Measurements from ENCODE around the gene GMPPB. TPM values are rescaled to one million over a fixed set of nuclear protein-coding genes. Genes with fewer than 3 reads are reported as not detected.

The GMPPB gene
- total RNA-seq, 1 donor from 2014 or later: 50.4 TPM

DNA sequence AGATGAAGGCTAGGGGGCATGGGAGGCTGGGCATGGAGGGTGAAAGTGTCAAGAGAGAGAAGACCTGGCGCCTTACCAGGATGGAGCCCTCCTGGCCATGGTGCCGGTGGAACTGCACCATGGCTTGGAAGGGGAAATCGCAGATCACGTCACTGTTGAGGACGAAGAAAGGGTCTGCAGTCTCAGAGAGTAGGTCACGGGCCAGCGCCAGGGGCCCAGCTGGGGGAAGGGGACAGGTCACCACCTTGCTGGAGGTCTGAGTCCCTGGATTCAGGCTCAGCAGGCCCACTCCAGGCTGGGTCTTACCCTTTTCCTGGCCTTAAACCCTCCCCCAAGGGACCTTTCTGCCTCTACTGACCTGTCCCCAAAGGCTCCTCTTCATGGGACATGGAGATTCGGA is 855 bp downstream of the GMPPB start:
- H3K4me3 ChIP-seq (ENCODE audit: low read depth, low read length): peak overlapping the region; percentile 99
- TF ChIP-seq, protein P1, sequence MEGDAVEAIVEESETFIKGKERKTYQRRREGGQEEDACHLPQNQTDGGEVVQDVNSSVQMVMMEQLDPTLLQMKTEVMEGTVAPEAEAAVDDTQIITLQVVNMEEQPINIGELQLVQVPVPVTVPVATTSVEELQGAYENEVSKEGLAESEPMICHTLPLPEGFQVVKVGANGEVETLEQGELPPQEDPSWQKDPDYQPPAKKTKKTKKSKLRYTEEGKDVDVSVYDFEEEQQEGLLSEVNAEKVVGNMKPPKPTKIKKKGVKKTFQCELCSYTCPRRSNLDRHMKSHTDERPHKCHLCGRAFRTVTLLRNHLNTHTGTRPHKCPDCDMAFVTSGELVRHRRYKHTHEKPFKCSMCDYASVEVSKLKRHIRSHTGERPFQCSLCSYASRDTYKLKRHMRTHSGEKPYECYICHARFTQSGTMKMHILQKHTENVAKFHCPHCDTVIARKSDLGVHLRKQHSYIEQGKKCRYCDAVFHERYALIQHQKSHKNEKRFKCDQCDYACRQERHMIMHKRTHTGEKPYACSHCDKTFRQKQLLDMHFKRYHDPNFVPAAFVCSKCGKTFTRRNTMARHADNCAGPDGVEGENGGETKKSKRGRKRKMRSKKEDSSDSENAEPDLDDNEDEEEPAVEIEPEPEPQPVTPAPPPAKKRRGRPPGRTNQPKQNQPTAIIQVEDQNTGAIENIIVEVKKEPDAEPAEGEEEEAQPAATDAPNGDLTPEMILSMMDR (conservative IDR thresholded peaks at IDR 0.05; ENCODE audit: low read depth, low read length): no peak
- DNase-seq (ENCODE audit: low read depth): no peak

DNA sequence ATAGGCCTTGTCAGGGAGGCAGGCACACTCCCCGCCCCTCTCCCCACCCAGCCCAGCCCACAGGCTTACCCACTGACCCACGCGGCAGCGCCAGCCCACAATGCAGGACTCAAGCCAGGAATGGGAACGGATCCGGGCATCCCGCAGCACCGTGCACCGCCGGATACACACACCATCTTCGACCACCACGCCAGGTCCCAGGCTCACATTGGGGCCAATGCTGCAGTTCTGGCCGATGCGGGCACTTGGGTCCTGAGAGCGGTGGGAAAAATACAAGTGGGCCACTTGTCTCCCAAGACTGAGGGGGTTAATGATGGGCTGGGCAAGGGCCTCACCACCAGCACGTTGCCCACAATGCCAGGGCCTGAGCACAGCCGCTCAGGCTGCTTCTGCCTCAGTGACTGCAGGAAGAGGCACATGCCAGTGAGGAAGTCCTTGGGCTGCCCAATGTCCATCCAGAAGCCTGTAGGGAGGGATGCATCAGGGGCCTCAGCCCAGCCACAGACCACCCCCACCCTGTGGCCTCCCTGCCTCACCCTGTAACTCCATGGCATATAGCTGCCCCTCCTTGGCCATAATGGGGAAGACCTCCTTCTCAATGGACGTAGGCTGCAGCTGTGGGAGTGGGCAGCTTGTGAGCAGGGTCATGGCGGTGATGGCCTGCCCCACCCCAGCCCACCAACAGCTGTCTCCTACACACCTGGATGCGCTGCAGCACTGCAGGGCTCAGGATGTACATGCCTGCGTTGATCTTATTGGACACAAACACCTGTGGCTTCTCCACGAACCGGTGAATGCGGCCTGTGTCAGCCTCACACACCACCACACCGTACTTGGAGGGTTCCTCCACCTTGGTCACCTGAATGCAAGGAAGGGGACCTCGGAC is 1.6 kb downstream of the GMPPB start:
- H3K4me3 ChIP-seq (ENCODE audit: low read depth, low read length): peak overlapping the region; percentile 99
- DNase-seq (ENCODE audit: low read depth): no peak
- TF ChIP-seq, protein P1 (conservative IDR thresholded peaks at IDR 0.05; ENCODE audit: low read depth, low read length): no peak

DNA sequence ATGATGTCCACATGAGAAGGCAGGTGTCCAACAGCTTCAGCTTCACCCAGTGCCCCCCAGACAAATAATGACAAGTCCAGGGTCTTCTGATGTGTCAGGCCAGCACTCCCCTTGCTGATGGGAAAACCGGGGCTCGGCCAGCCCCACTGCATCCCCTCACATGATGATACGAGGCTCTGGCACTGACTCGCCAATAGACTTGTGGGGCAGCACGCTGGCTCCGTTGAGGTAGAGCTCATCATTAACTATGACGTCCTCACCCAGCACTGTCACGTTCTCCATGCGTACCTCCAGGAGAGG is 2.2 kb downstream of the GMPPB start:
- DNase-seq (ENCODE audit: low read depth): no peak
- H3K4me3 ChIP-seq (ENCODE audit: low read depth, low read length): no peak overlapping the region
- TF ChIP-seq, protein P1 (conservative IDR thresholded peaks at IDR 0.05; ENCODE audit: low read depth, low read length): no peak

DNA sequence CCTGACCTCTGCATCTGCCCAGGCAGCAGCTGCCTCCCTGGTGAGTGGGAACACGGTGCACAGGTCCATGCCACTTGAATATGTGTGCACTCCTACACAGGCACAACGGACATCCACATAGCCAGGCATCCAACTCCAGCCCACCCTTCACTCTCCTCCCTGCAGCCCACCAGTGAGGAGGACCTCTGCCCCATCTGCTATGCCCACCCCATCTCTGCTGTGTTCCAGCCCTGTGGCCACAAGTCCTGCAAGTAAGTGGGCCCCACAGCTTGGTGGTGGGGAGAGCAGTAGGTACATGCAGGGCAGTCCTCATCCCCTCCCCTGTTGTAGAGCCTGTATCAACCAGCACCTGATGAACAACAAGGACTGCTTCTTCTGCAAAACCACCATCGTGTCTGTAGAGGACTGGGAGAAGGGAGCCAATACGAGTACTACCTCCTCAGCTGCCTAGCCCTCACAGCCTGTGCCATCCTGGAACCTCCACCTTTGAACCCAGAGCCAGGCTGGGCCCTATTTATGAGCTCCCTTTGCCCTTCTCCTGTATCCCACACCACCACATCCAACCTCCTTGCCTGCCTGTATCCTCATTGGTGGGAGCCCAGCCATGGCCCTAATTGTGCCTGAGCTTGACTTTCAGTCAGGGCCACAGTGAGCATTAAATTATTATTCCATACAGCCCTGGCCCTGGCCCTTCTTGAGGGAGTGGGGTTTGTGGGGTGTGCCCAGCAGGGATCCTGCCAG is 2.7 kb downstream of the GMPPB start:
- TF ChIP-seq, protein P1 (conservative IDR thresholded peaks at IDR 0.05; ENCODE audit: low read depth, low read length): no peak
- DNase-seq (ENCODE audit: low read depth): no peak
- H3K4me3 ChIP-seq (ENCODE audit: low read depth, low read length): no peak overlapping the region

DNA sequence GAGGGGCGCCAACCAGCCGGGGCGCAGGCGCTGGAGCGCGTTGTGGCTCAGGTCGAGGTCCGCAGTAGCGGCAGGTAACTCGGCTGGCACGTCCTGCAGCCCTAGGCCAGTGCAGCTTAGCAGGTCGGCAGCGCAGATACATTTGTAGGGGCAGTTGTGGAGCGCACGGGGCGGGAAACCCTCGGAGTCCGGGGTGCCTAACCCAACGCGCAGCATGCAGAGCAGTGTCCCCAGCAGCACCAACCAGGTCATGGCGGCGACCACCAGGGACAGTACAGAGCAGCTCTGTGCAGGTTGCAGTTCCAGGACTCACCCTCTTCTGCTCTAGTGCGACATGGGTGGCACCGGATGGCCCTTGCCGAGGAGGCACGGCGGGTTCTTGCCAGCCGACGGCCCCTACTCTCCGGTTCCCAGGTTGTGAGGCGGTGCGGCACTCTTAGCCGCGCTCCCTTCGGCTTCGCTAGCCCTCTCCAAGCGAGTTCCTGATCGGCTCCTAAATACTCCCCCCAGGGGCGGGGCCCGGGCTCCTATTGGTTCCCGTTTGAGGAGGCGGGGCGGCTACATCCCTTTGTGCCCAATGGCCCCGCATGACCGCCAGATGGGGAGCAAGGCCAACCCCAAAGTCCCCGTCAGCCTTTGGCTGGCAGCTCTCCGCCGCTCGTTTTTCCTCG is 4.4 kb downstream of the GMPPB start, which contains the start of gene AMIGO3:
Gene AMIGO3 (minus strand): TSS at position 471 of the 671 bp plus-strand sequence. CDS start 219 bp downstream, at position 252.
- TF ChIP-seq, protein P1 (conservative IDR thresholded peaks at IDR 0.05; ENCODE audit: low read depth, low read length): peak; percentile 32
- peak within 1 kb of the TSS; percentile 44 for H3K4me3 ChIP-seq (ENCODE audit: low read depth, low read length)
- DNase-seq (ENCODE audit: low read depth): no peak

DNA sequence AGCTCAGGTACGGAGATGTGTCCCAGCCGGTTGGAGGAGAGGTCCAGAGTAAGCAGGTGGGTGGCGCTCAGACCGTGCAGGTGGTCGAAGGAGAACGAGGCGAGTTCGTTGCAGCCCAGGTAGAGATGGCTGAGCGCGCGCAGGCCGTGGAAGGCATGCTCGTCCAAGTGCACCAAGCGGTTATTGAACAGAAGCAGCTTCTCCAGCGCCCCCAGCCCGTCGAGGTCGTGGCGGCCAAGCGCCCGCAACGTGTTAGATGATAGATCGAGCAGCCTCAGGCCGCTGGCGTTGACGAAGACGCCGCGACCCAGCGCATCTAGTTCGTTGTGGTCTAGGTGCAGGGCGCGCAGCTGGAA is 4.9 kb downstream of the GMPPB start:
- TF ChIP-seq, protein P1 (conservative IDR thresholded peaks at IDR 0.05; ENCODE audit: low read depth, low read length): no peak
- H3K4me3 ChIP-seq (ENCODE audit: low read depth, low read length): peak overlapping the region; percentile 44
- no peak for DNase-seq (ENCODE audit: low read depth)
